ENCODE results near the gene CAPZB.

Gene CAPZB

DNA sequence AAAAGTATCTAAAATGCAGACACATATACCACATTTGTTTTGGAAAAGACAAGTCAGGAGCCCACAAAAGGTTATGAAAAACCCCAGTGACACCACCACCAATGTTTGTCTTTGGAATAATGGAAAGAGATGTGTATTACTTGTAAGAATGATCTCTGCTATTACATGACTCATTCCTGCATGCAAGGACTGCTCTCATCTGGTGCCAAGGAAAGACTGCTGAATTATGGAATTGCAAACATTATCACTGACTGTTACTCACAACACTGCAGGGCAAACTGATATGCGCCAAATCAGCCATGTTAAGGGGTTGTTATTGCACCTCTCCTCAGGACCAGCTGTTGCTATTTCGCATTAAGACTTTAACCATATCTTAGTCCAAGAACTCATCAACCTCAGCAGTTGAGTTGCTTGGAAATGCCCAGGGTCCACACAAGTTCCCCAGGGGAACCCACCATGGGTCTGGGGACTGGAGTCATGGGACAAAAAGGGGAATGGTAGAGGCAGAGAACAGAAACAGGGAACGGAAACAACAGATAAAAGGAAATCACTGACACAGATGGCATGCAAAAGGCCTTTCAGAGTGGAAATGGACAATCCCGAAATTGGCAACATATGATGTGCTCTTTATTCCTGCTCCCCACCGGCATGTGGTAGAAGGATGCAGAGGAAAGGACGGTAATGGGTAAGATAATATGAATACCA, 34.4 kb downstream of the CAPZB start:
- TF ChIP-seq, protein P1, sequence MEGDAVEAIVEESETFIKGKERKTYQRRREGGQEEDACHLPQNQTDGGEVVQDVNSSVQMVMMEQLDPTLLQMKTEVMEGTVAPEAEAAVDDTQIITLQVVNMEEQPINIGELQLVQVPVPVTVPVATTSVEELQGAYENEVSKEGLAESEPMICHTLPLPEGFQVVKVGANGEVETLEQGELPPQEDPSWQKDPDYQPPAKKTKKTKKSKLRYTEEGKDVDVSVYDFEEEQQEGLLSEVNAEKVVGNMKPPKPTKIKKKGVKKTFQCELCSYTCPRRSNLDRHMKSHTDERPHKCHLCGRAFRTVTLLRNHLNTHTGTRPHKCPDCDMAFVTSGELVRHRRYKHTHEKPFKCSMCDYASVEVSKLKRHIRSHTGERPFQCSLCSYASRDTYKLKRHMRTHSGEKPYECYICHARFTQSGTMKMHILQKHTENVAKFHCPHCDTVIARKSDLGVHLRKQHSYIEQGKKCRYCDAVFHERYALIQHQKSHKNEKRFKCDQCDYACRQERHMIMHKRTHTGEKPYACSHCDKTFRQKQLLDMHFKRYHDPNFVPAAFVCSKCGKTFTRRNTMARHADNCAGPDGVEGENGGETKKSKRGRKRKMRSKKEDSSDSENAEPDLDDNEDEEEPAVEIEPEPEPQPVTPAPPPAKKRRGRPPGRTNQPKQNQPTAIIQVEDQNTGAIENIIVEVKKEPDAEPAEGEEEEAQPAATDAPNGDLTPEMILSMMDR (IDR thresholded peaks at IDR 0.05; ENCODE audit: low read depth, low read length, missing control alignments) = no peak
- no peak overlapping the region for H3K4me3 ChIP-seq (ENCODE audit: low read depth, low read length)
- no peak for DNase-seq (ENCODE audit: low read depth)

DNA sequence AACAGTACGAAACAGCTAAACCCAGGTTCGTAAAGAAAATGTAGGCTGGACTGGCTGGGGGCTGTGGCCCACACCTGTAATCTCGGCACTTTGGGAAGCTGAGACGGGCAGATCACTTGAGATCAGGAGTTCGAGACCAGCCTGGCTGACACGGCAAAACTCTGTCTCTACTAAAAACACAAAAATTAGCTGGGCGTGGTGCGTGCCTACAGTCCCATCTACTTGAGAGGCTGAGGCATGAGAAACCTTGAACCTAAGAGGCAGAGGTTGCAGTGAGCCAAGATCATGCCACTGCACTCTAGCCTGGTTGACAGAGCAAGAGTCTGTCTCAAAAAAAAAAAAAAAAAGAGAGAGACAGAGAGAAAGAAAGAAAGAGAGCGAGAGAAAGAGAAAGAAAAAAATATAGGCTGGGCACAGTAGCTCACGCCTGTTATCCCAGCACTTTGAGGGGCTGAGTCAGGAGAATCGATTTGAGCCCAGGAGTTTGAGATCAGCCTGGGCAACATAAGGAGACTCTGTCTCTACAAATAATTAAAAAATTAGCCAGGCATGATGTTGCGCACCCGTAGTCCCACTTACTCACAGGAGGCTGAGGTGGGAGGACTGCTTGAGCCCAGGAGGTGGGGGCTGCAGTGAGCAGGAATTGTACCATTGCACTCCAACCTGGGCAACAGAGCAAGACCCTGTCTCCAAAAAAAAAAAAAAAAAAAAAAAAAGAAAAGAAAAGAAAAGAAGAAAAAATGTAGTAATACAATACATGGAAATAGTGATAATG, 35.7 kb downstream of the CAPZB start:
- TF ChIP-seq, protein P1 (IDR thresholded peaks at IDR 0.05; ENCODE audit: low read depth, low read length, missing control alignments) = no peak
- no peak for DNase-seq (ENCODE audit: low read depth)
- no peak overlapping the region for H3K4me3 ChIP-seq (ENCODE audit: low read depth, low read length)

DNA sequence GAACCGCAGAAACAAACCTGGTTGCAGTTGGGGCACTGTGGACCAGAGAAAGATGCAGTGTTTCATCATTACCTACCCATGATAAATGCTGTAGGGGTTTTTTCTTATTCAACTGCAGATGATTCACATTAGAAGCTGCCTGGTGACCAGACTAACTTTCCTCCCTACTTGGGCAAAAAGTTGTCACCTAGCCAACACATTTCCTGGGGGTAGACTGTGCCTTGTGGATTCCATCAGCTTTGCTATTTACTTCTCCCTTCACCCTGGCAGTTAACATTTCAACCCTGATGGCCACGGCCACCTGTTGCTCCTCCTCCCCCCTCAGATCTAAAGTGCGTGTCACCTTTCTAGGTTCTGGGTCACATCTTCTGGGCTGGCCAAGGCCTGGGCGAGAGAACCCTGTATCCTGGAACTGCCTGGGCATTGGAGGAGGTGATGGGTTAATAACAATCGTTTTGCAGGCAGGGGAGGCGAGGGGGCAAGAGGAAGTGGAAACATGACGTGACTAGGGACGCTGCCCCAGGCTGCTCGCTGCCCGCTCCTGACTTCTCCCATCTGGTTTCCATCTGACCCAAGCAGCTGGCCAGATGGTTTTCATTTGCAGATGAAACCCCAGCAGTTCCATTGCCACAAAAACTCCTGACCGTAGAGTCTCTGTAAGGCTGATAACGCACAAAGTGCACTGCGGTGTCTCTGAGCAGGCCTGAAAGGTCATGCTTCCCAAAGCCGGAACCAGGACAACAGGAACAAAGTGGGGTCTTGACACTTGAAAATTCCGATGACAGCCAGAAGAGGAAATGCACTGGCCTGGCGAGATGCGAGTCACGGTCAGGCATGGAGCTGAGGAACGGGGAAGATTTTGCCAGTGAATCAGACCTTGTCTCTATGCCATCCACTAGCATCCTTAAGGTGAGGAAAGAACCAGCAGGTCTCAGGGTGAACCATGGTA, 36.6 kb downstream of the CAPZB start:
- no peak overlapping the region for H3K4me3 ChIP-seq (ENCODE audit: low read depth, low read length)
- DNase-seq (ENCODE audit: low read depth) = no peak
- TF ChIP-seq, protein P1 (IDR thresholded peaks at IDR 0.05; ENCODE audit: low read depth, low read length, missing control alignments) = no peak

DNA sequence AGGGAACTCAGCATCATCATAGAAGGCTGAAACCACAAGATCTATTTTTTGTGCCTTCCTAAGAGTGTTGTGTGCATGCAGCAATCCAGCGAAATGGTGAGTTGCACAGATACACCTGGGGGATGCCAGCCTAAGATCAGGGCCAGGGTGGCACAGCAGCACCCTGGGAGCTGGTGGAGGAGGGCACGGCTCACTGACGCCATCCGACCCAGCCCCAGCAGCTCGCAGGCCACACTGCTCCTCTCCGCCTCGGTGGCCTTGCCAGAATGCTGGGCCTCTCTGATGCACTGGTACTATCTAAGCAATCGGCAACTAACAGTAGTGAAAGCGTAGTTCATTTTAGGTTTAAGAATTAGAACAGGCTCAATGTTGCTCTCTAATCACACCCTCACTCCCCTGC, 37.8 kb downstream of the CAPZB start:
- DNase-seq (ENCODE audit: low read depth) = no peak
- H3K4me3 ChIP-seq (ENCODE audit: low read depth, low read length) = no peak overlapping the region
- TF ChIP-seq, protein P1 (IDR thresholded peaks at IDR 0.05; ENCODE audit: low read depth, low read length, missing control alignments) = no peak

DNA sequence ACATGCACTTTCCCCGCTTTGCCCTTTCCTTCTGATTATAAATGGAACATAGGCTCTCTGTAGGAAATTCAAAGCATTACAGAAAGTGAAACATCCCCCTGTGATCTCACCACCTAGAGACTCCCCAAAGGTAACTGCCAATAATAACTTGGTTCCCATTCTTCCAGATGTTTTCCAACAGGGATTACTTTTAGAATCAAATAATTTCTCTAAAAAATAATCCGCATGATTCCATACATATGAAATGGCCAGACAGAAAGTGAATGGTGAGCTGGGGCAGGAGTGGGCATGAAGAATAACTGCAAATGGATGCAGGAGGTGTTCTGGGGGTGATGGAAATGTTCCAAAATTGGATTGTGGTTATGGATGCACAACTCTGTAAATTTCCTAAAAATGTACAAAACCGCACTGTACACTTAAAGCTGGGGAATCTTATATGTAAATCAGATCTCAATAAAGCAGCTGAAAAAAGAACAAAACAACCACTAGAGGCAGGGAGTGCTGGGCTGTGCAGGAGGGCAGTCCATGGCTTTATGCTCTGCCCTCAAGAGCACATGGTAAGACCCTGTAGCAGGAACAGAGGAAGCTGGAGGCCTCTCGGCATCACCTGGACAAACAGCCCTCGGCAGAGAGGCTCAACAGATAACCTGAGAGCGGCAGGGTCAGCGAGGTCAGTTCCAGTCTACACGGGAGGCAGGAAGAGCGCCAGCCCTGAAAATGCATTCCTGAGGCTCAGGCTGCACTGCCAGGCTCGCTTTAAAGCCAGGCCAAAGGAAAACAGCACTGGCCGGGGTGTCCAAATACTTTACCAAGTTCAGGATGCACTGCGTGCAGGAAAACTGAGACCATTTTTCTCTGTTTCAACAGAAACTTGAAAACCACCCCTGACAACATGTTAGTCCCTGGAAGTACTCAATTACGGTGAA, 39.7 kb downstream of the CAPZB start:
- no peak overlapping the region for H3K4me3 ChIP-seq (ENCODE audit: low read depth, low read length)
- no peak for DNase-seq (ENCODE audit: low read depth)

More for the DNA sequence above, 39.7 kb downstream of the CAPZB start:
- TF ChIP-seq, protein P1 (IDR thresholded peaks at IDR 0.05; ENCODE audit: low read depth, low read length, missing control alignments) = peak; percentile 48
